AG04449 (cell line): ENCODE measurements around the gene TMCC1.

Experiments used
- CTCF ChIA-PET: fragments of 350-600 bp; formaldehyde crosslinking; extraction: SDS; loops from one replicate; lab custom pipeline; 2021; ENCODE audit warnings: antibody characterized with exemption; lab: Yijun Ruan, JAX
- POLR2A ChIA-PET: fragments of 400-600, 350-600 bp; formaldehyde crosslinking; extraction: SDS; loops from one replicate; lab custom pipeline; 2020; ENCODE audit warnings: antibody characterized with exemption, inconsistent platforms; lab: Yijun Ruan, JAX
- DNase-seq: peaks from one replicate; pipeline ENCODE4 v3.0.0-alpha.2; 2010; ENCODE audit warnings: low read depth, low spot score
- H3K4me3 ChIP-seq: 2 replicates; pipeline ENCODE4 v1.5.1; 2011; ENCODE audit warnings: low read depth, mild to moderate bottlenecking, control low read depth, low read length
- TF ChIP-seq, protein P1 (sequence below): IDR thresholded peaks from one replicate; pipeline ENCODE4 v1.5.1; 2011; ENCODE audit warnings: mild to moderate bottlenecking, moderate library complexity, low read length, control low read depth, inconsistent platforms; ENCODE audit not compliant: insufficient read depth; ENCODE audit errors: missing control alignments

The TMCC1 gene

DNA sequence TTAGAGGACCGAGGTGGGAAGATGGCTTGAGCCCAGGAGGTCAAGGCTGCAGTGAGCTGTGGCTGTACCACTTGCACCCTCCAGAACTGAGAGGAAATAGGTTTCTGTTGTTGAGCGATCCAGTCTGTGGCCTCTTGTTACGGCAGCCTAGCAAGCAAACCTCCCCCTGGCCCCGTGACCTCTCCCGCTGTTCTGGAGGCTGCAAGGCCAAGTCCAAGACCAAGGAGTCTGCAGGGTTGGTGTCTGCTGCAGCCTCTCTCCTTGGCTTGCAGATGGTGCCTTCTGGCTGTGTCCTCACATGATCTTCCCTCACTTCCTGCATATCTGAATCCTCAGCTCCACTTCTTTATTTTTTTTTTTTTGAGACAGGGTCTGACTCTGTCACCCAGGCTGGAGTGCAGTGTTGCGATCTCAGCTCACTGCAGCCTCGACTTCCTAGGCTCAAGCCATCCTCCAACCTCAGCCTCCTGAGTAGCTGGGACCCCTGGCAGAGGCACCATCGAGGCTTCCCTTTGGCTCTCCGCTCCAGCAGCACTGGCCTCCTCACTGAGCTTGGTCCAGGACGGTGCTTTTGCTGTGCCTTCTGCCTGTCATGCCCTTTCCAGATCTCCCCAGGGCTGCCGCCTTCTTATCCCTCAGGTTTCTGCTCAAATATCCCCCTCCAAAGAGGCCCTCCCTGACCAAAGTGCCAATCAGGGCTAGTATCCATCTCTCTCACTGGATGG lies 269.0 kb downstream of the TMCC1 start:
- POLR2A ChIA-PET = no interaction called here

DNA sequence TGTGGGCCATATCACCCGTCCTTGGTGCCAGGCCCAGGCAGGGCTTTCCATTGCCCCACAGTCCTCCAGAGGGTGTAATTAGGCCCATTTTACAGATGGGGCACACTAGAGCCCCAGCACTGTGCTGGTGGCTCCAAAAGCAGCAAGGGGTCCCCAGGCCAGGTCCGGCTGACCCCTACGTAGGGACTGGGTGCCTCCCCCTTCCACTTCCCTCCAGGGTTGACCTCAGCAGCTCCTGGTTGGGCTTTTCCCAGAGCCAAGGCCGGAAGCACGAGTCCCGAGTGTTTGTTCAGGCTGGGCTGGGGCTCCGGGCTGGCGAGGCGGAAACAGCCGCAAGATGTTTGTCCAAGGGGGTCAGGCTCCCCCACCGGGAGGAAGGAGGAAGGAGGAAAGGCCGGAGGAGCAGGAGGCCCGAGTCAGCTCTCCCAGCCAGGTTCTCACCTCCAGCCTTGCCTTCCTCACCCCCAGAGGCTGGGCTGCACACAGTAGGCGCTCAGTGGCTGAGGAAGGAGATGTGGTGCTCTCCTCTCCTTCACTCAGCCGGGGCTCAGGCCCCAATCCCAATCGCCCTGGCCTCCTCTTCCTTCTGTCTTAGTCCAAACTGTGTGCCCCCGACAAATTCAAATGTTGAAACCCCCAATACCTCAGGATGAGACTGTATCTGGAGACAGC lies 269.9 kb downstream of the TMCC1 start:
- ChIA-PET POLR2A (no interaction called here), CTCF (no interaction called here)
- no peak for DNase-seq
- H3K4me3 ChIP-seq = no peak overlapping the region
- TF ChIP-seq, protein P1, sequence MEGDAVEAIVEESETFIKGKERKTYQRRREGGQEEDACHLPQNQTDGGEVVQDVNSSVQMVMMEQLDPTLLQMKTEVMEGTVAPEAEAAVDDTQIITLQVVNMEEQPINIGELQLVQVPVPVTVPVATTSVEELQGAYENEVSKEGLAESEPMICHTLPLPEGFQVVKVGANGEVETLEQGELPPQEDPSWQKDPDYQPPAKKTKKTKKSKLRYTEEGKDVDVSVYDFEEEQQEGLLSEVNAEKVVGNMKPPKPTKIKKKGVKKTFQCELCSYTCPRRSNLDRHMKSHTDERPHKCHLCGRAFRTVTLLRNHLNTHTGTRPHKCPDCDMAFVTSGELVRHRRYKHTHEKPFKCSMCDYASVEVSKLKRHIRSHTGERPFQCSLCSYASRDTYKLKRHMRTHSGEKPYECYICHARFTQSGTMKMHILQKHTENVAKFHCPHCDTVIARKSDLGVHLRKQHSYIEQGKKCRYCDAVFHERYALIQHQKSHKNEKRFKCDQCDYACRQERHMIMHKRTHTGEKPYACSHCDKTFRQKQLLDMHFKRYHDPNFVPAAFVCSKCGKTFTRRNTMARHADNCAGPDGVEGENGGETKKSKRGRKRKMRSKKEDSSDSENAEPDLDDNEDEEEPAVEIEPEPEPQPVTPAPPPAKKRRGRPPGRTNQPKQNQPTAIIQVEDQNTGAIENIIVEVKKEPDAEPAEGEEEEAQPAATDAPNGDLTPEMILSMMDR = no peak

More for the DNA sequence above, 269.0 kb downstream of the TMCC1 start:
- DNase-seq = no peak
- CTCF ChIA-PET = interaction anchor here (0.6 to 1.2 kb wide), 5 partner anchors 134 to 675 kb away, joined by 3 to 5 read pairs (median 3); no protein-coding TSS in a partner anchor
- H3K4me3 ChIP-seq = no peak overlapping the region
- TF ChIP-seq, protein P1 = no peak

DNA sequence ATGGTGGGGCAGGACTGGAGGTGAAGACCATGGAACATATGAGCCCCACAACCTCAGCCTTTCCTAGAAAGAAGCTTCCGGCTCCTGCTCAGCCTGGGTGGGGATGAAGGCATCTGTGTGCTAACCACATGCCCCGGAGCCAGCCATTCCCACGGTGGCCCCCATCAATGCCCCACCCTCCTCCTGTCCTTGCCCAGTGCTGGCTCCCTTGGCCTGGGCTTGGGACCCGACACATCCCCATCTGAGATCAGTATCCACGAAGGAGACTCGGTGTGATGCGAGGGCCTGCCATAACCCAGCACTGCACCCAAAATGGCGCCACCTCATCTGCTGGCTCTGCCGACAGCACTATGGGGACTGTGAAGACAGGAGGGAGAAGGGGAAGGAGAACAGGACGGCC lies 270.6 kb downstream of the TMCC1 start:
- ChIA-PET CTCF (interaction anchor here (1.2 kb wide), 1 partner anchor 132 kb away, joined by 3 read pairs; no protein-coding TSS in a partner anchor), POLR2A (no interaction called here)
- no peak overlapping the region for H3K4me3 ChIP-seq
- TF ChIP-seq, protein P1 = no peak
- no peak for DNase-seq

DNA sequence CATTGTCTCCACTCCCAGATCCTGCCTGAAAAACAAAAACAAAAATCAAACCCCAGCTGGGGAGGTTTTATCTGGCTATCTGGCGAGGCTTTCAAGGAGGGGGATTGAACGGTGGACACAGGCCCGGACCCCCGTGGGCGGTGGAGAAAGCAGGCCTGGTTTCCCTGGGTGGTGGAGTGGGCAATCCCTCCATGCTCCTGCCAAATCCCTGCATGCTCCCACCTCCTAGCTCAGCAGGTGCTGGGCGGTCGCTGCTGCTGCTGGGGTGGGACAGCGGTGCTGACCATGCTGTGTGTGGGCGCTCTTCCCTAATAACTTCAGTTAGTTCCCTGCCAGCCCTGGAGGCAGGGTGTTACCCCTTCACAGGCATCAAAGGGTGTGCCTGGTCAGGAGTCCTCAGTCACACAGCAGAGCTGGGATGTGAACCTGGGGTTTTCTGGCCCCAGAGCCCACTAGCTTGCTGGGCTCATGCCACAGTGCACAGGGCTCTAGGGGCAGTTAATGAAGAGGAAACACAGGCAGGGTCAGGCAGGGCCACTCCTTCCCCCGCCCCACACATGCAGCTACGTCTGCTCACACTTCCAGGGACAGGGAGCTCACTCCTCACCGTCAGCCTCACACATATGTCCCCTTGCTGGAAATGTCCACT lies 271.2 kb downstream of the TMCC1 start:
- TF ChIP-seq, protein P1 = no peak
- no peak for DNase-seq
- CTCF ChIA-PET = interaction anchor here (0.7 to 1.2 kb wide), 2 partner anchors 130 to 132 kb away, joined by 3 read pairs; no protein-coding TSS in a partner anchor
- POLR2A ChIA-PET = no interaction called here
- H3K4me3 ChIP-seq = no peak overlapping the region

DNA sequence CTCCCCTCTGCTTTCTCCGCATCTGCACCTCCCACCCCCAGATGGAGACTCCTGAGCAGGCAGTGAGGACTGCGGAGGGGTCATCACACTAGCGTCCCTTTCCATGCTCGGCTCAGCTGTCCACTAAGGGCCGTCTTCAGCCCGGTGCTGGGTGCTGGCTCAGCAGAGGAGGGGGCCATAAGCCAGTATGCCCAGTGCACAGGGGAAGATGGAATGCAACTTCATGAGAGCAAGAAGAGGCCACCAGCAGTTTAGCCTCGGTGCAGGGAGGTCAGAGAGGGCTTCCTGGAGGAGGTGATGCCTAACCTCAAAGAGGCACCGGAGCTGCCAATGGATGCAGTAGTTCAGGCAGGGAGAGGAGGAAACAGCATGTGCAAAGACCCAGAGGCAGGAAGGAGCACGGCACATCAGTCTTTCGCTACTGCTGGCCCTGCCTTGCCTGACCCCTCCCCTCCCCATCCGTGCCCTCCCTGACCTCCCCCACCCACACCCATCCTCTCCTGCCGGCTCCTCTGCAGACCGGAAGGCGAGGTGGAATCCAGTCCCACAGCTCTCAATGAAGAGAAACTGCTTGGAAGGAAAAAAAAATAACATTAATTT lies 271.8 kb downstream of the TMCC1 start:
- ChIA-PET POLR2A (no interaction called here), CTCF (interaction anchor here (0.7 to 1.2 kb wide), 2 partner anchors 130 to 131 kb away, joined by 3 read pairs; no protein-coding TSS in a partner anchor)
- TF ChIP-seq, protein P1 = no peak
- no peak for DNase-seq
- no peak overlapping the region for H3K4me3 ChIP-seq
